SK-N-MC (cell line): ENCODE measurements around the gene KRTAP13-4.

ENCODE experiments used
- EZH2 ChIP-seq: fragments of 200-600 bp; sonication (generic); IDR thresholded peaks from one replicate; pipeline ENCODE4 v1.6.1; 2017; ENCODE audit warnings: antibody characterized with exemption
- FOXP2 ChIP-seq: optimal IDR thresholded peaks from 2 replicates; pipeline ENCODE3; 2011; ENCODE audit warnings: mild to moderate bottlenecking, moderate library complexity; ENCODE audit not compliant: insufficient read depth; ENCODE audit errors: extremely low read length, control extremely low read depth
- POLR2AphosphoS5 ChIP-seq: IDR thresholded peaks from 2 replicates; pipeline ENCODE4 v1.6.1; 2012; ENCODE audit warnings: mild to moderate bottlenecking, low read depth, low read length, borderline replicate concordance

DNA sequence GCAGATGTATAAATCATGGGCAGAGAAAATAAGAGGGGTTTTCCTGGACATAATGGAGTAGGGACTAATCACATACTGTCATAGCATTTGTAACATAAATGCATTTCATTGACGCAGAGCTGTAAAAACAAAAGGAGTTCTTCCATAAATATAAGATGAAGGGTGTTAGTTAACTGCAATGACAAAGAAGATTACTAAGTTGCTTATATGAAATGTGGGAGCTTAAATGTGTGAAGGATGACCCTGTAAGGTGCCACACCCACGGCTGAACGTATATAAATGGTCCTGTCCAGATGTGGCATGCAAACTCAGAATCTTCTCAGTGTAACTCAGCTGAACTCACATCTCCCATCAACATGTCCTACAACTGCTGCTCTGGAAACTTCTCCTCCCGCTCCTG is 34.3 kb upstream of the KRTAP13-4 start, which contains the start of gene KRTAP13-1:
- TF ChIP-seq EZH2 (no peak), POLR2AphosphoS5 (no peak), FOXP2 (no peak)
